Measurements from ENCODE around the gene MRPL52. TPM values are rescaled to one million over a fixed set of nuclear protein-coding genes. Genes with fewer than 3 reads are reported as not detected.

MRPL52 gene
- total RNA-seq, 5 donors from 2014 or later (not counting 1 experiment from before 2014, with no cell fraction given), result 36.5 to 70.1 (median 62.2) TPM

DNA sequence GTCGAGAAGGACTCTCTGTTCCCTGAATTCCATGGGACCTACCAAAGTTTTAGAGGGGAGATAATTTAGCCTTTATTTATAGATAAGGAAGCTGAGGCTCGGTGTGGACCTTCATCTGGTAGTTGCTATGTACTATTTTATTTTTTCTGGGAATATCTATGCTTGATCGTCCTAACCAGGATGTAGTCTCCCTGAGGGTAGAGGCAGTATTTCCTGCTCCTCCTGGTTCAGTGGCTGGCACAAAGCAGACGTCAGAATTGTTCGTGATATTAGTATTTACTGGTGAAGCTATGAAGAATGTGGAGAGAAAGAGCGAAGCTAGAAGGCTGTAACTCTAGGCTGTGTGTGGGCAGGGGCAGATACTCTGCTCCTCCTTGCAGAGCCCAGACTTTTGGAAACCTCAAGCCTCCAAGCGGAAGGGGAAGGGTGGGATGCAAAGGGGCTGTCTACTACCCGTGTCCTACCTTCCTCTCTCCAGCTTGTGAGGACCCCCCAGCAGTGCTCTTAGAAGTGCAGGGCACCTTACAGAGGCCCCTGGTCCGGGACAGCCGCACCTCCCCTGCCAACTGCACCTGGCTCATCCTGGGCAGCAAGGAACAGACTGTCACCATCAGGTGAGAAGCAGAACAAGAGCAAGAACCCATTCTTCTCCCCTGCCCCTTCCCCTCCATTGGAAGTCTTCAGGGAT lies 43.3 kb downstream of the MRPL52 start:
- no peaks in the 10 kb centered on the region for H3K27me3 Mint-ChIP-seq
- Histone ChIP-seq H3K9me3 (no peaks in the 10 kb centered on the region), H3K4me3 (ENCODE audit: control insufficient read depth in 1 of 2, extremely low read depth in 1 of 2, low read length in 1 of 2) (peak overlapping the region; percentile 78 to 80), H3K4me1 (ENCODE audit: control insufficient read depth in 1 of 2, extremely low read depth in 1 of 2, insufficient read depth in 2 of 2, low read length in 2 of 2) (peaks cover 12 to 56% of the 10 kb centered on the region in 2 experiments), H3K27me3 (replicated peaks in 1 of 2; ENCODE audit: control insufficient read depth in 2 of 2, extremely low read depth in 1 of 2, insufficient read depth in 2 of 2, low read length in 1 of 2) (no peaks in the 10 kb centered on the region), H3K36me3 (ENCODE audit: control insufficient read depth in 2 of 2, extremely low read depth in 1 of 2, insufficient read depth in 1 of 2, low read length in 1 of 2) (peaks cover 17 to 47% of the 10 kb centered on the region in 2 donors), H3K27ac (ENCODE audit: low read length) (peak overlapping the region; percentile 5)
- no peaks in the 10 kb centered on the region for H3K9me3 Mint-ChIP-seq
- peaks cover 29% of the 10 kb centered on the region for H3K36me3 Mint-ChIP-seq
- DNase-seq (no peak), ATAC-seq (replicated peaks in 1 of 4) (no peak)
- H3K27ac Mint-ChIP-seq, result peak overlapping the region; percentile 86
- peak overlapping the region; percentile 86 to 91 (median 87) for H3K4me3 Mint-ChIP-seq
- peaks cover 29 to 48% (median 45%) of the 10 kb centered on the region in 3 donors for H3K4me1 Mint-ChIP-seq
- ChIA-PET CTCF (interaction anchor here (0.6 to 3.5 kb wide), 19 partner anchors 9 to 837 kb away, joined by 3 to 35 read pairs (median 5); partner anchors contain the start of genes OXA1L (in 1 of the 2), PABPN1 (in 1 of the 2) and REM2 (in 1 of the 2)), POLR2A (interaction anchor here (0.5 to 0.7 kb wide), 5 partner anchors 14 to 1048 kb away, joined by 3 to 7 read pairs (median 4); partner anchors contain the start of gene SLC7A7 (in 1 of the 2))
- WGBS (ENCODE audit: insufficient coverage), result 44% methylated on average over 6 of the region's 10 CpGs

DNA sequence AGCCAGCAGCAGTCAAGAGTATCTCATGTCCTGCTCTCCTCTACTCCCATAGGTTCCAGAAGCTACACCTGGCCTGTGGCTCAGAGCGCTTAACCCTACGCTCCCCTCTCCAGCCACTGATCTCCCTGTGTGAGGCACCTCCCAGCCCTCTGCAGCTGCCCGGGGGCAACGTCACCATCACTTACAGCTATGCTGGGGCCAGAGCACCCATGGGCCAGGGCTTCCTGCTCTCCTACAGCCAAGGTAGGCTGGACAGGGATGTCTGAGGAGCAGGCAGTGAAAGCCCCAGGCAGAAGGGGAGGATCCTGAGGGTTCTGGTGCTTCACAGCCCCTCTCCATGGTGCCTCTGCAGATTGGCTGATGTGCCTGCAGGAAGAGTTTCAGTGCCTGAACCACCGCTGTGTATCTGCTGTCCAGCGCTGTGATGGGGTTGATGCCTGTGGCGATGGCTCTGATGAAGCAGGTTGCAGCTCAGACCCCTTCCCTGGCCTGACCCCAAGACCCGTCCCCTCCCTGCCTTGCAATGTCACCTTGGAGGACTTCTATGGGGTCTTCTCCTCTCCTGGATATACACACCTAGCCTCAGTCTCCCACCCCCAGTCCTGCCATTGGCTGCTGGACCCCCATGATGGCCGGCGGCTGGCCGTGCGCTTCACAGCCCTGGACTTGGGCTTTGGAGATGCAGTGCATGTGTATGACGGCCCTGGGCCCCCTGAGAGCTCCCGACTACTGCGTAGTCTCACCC lies 45.5 kb downstream of the MRPL52 start:
- Mint-ChIP-seq H3K27ac (peak overlapping the region in 1 of 2 donors; percentile 58), H3K27me3 (no peaks in the 10 kb centered on the region), H3K4me1 (peaks cover 29 to 51% (median 40%) of the 10 kb centered on the region in 3 donors), H3K36me3 (peaks cover 43% of the 10 kb centered on the region), H3K9me3 (no peaks in the 10 kb centered on the region), H3K4me3 (no peak overlapping the region)
- Histone ChIP-seq H3K27ac (ENCODE audit: low read length) (no peak overlapping the region), H3K4me1 (ENCODE audit: control insufficient read depth in 1 of 2, extremely low read depth in 1 of 2, insufficient read depth in 2 of 2, low read length in 2 of 2) (peaks cover 12 to 45% of the 10 kb centered on the region in 2 experiments), H3K27me3 (replicated peaks in 1 of 2; ENCODE audit: control insufficient read depth in 2 of 2, extremely low read depth in 1 of 2, insufficient read depth in 2 of 2, low read length in 1 of 2) (no peaks in the 10 kb centered on the region), H3K36me3 (ENCODE audit: control insufficient read depth in 2 of 2, extremely low read depth in 1 of 2, insufficient read depth in 1 of 2, low read length in 1 of 2) (peaks cover 17 to 60% of the 10 kb centered on the region in 2 donors), H3K4me3 (ENCODE audit: control insufficient read depth in 1 of 2, extremely low read depth in 1 of 2, low read length in 1 of 2) (no peak overlapping the region), H3K9me3 (no peaks in the 10 kb centered on the region)
- DNase-seq (no peak), ATAC-seq (replicated peaks in 1 of 4) (no peak)
- ChIA-PET CTCF (interaction anchor here in 1 of 2 donors (0.6 kb wide), 1 partner anchor 35 kb away, joined by 9 read pairs; no protein-coding TSS in a partner anchor), POLR2A (no interaction called here)
- WGBS (ENCODE audit: insufficient coverage), result 96% methylated on average over 13 of the region's 15 CpGs

DNA sequence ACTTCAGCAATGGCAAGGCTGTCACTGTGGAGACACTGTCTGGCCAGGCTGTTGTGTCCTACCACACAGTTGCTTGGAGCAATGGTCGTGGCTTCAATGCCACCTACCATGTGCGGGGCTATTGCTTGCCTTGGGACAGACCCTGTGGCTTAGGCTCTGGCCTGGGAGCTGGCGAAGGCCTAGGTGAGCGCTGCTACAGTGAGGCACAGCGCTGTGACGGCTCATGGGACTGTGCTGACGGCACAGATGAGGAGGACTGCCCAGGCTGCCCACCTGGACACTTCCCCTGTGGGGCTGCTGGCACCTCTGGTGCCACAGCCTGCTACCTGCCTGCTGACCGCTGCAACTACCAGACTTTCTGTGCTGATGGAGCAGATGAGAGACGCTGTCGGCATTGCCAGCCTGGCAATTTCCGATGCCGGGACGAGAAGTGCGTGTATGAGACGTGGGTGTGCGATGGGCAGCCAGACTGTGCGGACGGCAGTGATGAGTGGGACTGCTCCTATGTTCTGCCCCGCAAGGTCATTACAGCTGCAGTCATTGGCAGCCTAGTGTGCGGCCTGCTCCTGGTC lies 46.1 kb downstream of the MRPL52 start:
- H3K27ac Mint-ChIP-seq, result peak overlapping the region in 1 of 2 donors; percentile 58
- H3K4me1 ChIP-seq (ENCODE audit: control insufficient read depth in 1 of 2, extremely low read depth in 1 of 2, insufficient read depth in 2 of 2, low read length in 2 of 2), result peaks cover 6 to 41% of the 10 kb centered on the region in 2 experiments
- no peaks in the 10 kb centered on the region for H3K9me3 Mint-ChIP-seq
- no peak overlapping the region for H3K27ac ChIP-seq (ENCODE audit: low read length)
- no peak overlapping the region for H3K4me3 Mint-ChIP-seq
- 98% methylated on average over 19 of the region's 20 CpGs for WGBS (ENCODE audit: insufficient coverage)
- H3K4me1 Mint-ChIP-seq, result peaks cover 23 to 44% (median 33%) of the 10 kb centered on the region in 3 donors
- no peaks in the 10 kb centered on the region for H3K27me3 Mint-ChIP-seq
- DNase-seq, result no peak
- POLR2A ChIA-PET, result interaction anchor here in 1 of 2 donors (1.1 kb wide), 1 partner anchor 13 kb away, joined by 6 read pairs; no protein-coding TSS in a partner anchor
- H3K27me3 ChIP-seq (replicated peaks in 1 of 2; ENCODE audit: control insufficient read depth in 2 of 2, extremely low read depth in 1 of 2, insufficient read depth in 2 of 2, low read length in 1 of 2), result no peaks in the 10 kb centered on the region
- peaks cover 17 to 60% of the 10 kb centered on the region in 2 donors for H3K36me3 ChIP-seq (ENCODE audit: control insufficient read depth in 2 of 2, extremely low read depth in 1 of 2, insufficient read depth in 1 of 2, low read length in 1 of 2)
- H3K9me3 ChIP-seq, result no peaks in the 10 kb centered on the region
- H3K36me3 Mint-ChIP-seq, result peaks cover 43% of the 10 kb centered on the region
- CTCF ChIA-PET, result interaction anchor here in 1 of 2 donors (0.8 kb wide), 1 partner anchor 15 kb away, joined by 6 read pairs; no protein-coding TSS in a partner anchor
- no peak for ATAC-seq (replicated peaks in 1 of 4)
- H3K4me3 ChIP-seq (ENCODE audit: control insufficient read depth in 1 of 2, extremely low read depth in 1 of 2, low read length in 1 of 2), result no peak overlapping the region

DNA sequence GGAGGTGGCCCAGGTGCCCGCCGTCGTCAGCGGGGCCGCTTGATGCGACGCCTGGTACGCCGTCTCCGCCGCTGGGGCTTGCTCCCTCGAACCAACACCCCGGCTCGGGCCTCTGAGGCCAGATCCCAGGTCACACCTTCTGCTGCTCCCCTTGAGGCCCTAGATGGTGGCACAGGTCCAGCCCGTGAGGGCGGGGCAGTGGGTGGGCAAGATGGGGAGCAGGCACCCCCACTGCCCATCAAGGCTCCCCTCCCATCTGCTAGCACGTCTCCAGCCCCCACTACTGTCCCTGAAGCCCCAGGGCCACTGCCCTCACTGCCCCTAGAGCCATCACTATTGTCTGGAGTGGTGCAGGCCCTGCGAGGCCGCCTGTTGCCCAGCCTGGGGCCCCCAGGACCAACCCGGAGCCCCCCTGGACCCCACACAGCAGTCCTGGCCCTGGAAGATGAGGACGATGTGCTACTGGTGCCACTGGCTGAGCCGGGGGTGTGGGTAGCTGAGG lies 47.4 kb downstream of the MRPL52 start:
- no peaks in the 10 kb centered on the region for H3K9me3 Mint-ChIP-seq
- Histone ChIP-seq H3K4me3 (ENCODE audit: control insufficient read depth in 1 of 2, extremely low read depth in 1 of 2, low read length in 1 of 2) (no peak overlapping the region), H3K36me3 (ENCODE audit: control insufficient read depth in 2 of 2, extremely low read depth in 1 of 2, insufficient read depth in 1 of 2, low read length in 1 of 2) (peaks cover 17 to 60% of the 10 kb centered on the region in 2 donors), H3K27ac (ENCODE audit: low read length) (no peak overlapping the region), H3K9me3 (no peaks in the 10 kb centered on the region), H3K27me3 (replicated peaks in 1 of 2; ENCODE audit: control insufficient read depth in 2 of 2, extremely low read depth in 1 of 2, insufficient read depth in 2 of 2, low read length in 1 of 2) (no peaks in the 10 kb centered on the region), H3K4me1 (ENCODE audit: control insufficient read depth in 1 of 2, extremely low read depth in 1 of 2, insufficient read depth in 2 of 2, low read length in 2 of 2) (peaks cover 5 to 37% of the 10 kb centered on the region in 2 experiments)
- 96% methylated on average over 16 of the region's 22 CpGs for WGBS (ENCODE audit: insufficient coverage)
- H3K4me3 Mint-ChIP-seq, result no peak overlapping the region
- H3K27me3 Mint-ChIP-seq, result no peaks in the 10 kb centered on the region
- ChIA-PET CTCF (no interaction called here), POLR2A (no interaction called here)
- no peak for ATAC-seq (replicated peaks in 1 of 4)
- DNase-seq, result no peak
- H3K36me3 Mint-ChIP-seq, result peaks cover 43% of the 10 kb centered on the region
- H3K27ac Mint-ChIP-seq, result no peak overlapping the region
- peaks cover 22 to 47% (median 35%) of the 10 kb centered on the region in 3 donors for H3K4me1 Mint-ChIP-seq

DNA sequence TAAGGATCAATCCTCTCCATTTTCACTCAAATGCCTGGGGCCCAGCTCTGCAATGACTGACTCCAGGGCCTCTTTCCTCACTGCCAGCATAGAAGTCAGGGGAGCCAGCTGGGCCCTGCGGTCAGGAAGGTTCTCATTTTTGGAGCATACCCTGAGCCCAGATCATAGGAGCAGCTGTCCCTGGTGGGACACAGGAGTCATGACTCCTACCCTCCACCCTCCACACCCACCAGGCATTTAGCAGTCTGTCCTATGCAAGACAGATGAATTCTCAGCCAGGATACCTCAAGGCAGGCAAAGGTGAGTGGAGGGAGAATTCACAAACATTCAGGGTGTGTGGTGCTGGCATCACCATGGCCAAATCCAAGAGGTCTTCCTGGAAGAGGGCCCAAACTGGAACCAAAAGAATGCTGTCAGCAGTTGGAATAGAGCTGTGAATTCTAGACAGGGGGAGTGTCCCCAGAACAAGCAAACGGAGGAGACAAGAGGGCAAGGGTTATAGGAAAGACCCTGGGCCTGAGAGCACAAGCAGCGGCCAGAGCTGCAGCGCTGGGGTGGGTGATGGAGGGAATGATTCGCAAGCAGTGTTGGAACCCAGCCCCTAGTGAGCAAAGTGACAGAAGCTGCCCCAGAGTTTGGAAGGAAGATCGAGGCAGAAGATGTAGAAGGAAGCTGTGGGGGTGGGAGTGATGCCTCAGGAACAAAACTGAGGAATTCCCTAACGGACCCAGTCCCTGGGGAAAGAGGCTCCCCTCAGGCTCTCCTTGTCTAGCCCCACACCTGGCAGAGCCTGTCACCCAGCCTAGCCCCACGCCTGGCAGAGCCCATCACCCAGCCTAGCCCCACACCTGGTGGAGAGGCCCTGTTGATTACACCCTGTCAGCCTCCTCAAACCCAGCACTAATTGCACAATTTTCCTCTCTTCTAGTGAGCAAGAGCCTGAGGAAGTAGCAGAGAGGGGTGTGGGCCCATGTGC lies 48.9 kb downstream of the MRPL52 start:
- ChIA-PET CTCF (no interaction called here), POLR2A (interaction anchor here in 1 of 2 donors (0.7 kb wide), 1 partner anchor 72 kb away, joined by 3 read pairs; no protein-coding TSS in a partner anchor)
- Histone ChIP-seq H3K36me3 (ENCODE audit: control insufficient read depth in 2 of 2, extremely low read depth in 1 of 2, insufficient read depth in 1 of 2, low read length in 1 of 2) (peaks cover 17 to 54% of the 10 kb centered on the region in 2 donors), H3K27me3 (replicated peaks in 1 of 2; ENCODE audit: control insufficient read depth in 2 of 2, extremely low read depth in 1 of 2, insufficient read depth in 2 of 2, low read length in 1 of 2) (no peaks in the 10 kb centered on the region), H3K4me3 (ENCODE audit: control insufficient read depth in 1 of 2, extremely low read depth in 1 of 2, low read length in 1 of 2) (no peak overlapping the region), H3K4me1 (ENCODE audit: control insufficient read depth in 1 of 2, extremely low read depth in 1 of 2, insufficient read depth in 2 of 2, low read length in 2 of 2) (peaks cover 0 to 38% of the 10 kb centered on the region in 2 experiments), H3K27ac (ENCODE audit: low read length) (no peak overlapping the region), H3K9me3 (no peaks in the 10 kb centered on the region)
- H3K36me3 Mint-ChIP-seq, result peaks cover 38% of the 10 kb centered on the region
- H3K4me3 Mint-ChIP-seq, result no peak overlapping the region
- H3K4me1 Mint-ChIP-seq, result peaks cover 18 to 44% (median 37%) of the 10 kb centered on the region in 3 donors
- ATAC-seq (replicated peaks in 1 of 4) (no peak), DNase-seq (no peak)
- 94% methylated on average over 4 of the region's 8 CpGs for WGBS (ENCODE audit: insufficient coverage)
- H3K27ac Mint-ChIP-seq, result peak overlapping the region; percentile 40 to 79
- H3K9me3 Mint-ChIP-seq, result no peaks in the 10 kb centered on the region
- no peaks in the 10 kb centered on the region for H3K27me3 Mint-ChIP-seq
